ENCODE measurements around the gene IFNLR1. TPM values are rescaled to one million over a fixed set of nuclear protein-coding genes. Genes with fewer than 3 reads are reported as not detected.

IFNLR1 gene
- total and polyA plus RNA-seq, 4 donors = 0.15 to 1.9 (median 0.32) TPM

GRCh38 chr1:24130385-24130784, 56.7 kb downstream of the IFNLR1 start:
- Histone ChIP-seq H3K36me3 (ENCODE audit: control insufficient read depth in 1 of 2, insufficient read depth in 2 of 2, low read length in 1 of 2) (no peaks in the 10 kb centered on the region), H3K27ac (ENCODE audit: low read depth in 1 of 2, low read length in 2 of 2) (no peak overlapping the region), H3K4me1 (ENCODE audit: control insufficient read depth in 1 of 2, insufficient read depth in 2 of 2, low read length in 2 of 2) (peaks cover 0 to 3% of the 10 kb centered on the region in 2 donors), H3K4me3 (ENCODE audit: low read length in 2 of 2) (no peak overlapping the region), H3K27me3 (ENCODE audit: control insufficient read depth in 1 of 2, insufficient read depth in 2 of 2, low read length in 1 of 2) (no peaks in the 10 kb centered on the region), H3K9me3 (ENCODE audit: control insufficient read depth, low read length) (no peaks in the 10 kb centered on the region)
- DNase-seq (no peak), ATAC-seq (ENCODE audit: low FRiP score) (no peak)
- intact Hi-C loops (cut with DNase I) = no loop called here
- WGBS, 2 donors = 81 to 82% methylated on average over 3 of the region's 3 CpGs

- peaks cover 0 to 3% of the 10 kb centered on the region in 2 donors for H3K4me1 ChIP-seq (ENCODE audit: control insufficient read depth in 1 of 2, insufficient read depth in 2 of 2, low read length in 2 of 2)
- H3K27ac ChIP-seq (ENCODE audit: low read depth in 1 of 2, low read length in 2 of 2) = no peak overlapping the region
- no peaks in the 10 kb centered on the region for H3K9me3 ChIP-seq (ENCODE audit: control insufficient read depth, low read length)
- intact Hi-C loops (cut with DNase I) = no loop called here
- no peak overlapping the region for H3K4me3 ChIP-seq (ENCODE audit: low read length in 2 of 2)
- no peaks in the 10 kb centered on the region for H3K36me3 ChIP-seq (ENCODE audit: control insufficient read depth in 1 of 2, insufficient read depth in 2 of 2, low read length in 1 of 2)
- 79 to 89% methylated on average over 7 of the region's 7 CpGs for WGBS, 2 donors
- no peaks in the 10 kb centered on the region for H3K27me3 ChIP-seq (ENCODE audit: control insufficient read depth in 1 of 2, insufficient read depth in 2 of 2, low read length in 1 of 2)
- no peak for ATAC-seq (ENCODE audit: low FRiP score)
- DNase-seq = peak in 1 of 2 donors; percentile 35
Measured at GRCh38 chr1:24127801-24128363, 59.2 kb downstream of the IFNLR1 start.

GRCh38 chr1:24127134-24127800, 59.8 kb downstream of the IFNLR1 start:
- Histone ChIP-seq H3K36me3 (ENCODE audit: control insufficient read depth in 1 of 2, insufficient read depth in 2 of 2, low read length in 1 of 2) (no peaks in the 10 kb centered on the region), H3K4me1 (ENCODE audit: control insufficient read depth in 1 of 2, insufficient read depth in 2 of 2, low read length in 2 of 2) (peaks cover 0 to 3% of the 10 kb centered on the region in 2 donors), H3K27me3 (ENCODE audit: control insufficient read depth in 1 of 2, insufficient read depth in 2 of 2, low read length in 1 of 2) (no peaks in the 10 kb centered on the region), H3K4me3 (ENCODE audit: low read length in 2 of 2) (no peak overlapping the region), H3K27ac (ENCODE audit: low read depth in 1 of 2, low read length in 2 of 2) (no peak overlapping the region), H3K9me3 (ENCODE audit: control insufficient read depth, low read length) (no peaks in the 10 kb centered on the region)
- ATAC-seq (ENCODE audit: low FRiP score) = no peak
- peak in 1 of 2 donors; percentile 1 for DNase-seq
- intact Hi-C loops (cut with DNase I) = no loop called here
- WGBS, 2 donors = 93 to 94% methylated on average over 3 of the region's 3 CpGs

- intact Hi-C loops (cut with DNase I) = no loop called here
- ATAC-seq (ENCODE audit: low FRiP score) (no peak), DNase-seq (no peak)
- 75 to 81% methylated on average over 5 of the region's 5 CpGs for WGBS, 2 donors
- H3K4me1 ChIP-seq (ENCODE audit: control insufficient read depth in 1 of 2, insufficient read depth in 2 of 2, low read length in 2 of 2) = peaks cover 0 to 3% of the 10 kb centered on the region in 2 donors
- H3K27me3 ChIP-seq (ENCODE audit: control insufficient read depth in 1 of 2, insufficient read depth in 2 of 2, low read length in 1 of 2) = no peaks in the 10 kb centered on the region
- H3K27ac ChIP-seq (ENCODE audit: low read depth in 1 of 2, low read length in 2 of 2) = no peak overlapping the region
- no peaks in the 10 kb centered on the region for H3K36me3 ChIP-seq (ENCODE audit: control insufficient read depth in 1 of 2, insufficient read depth in 2 of 2, low read length in 1 of 2)
- no peak overlapping the region for H3K4me3 ChIP-seq (ENCODE audit: low read length in 2 of 2)
- H3K9me3 ChIP-seq (ENCODE audit: control insufficient read depth, low read length) = no peaks in the 10 kb centered on the region
Measured at GRCh38 chr1:24126672-24127023, 60.4 kb downstream of the IFNLR1 start.

GRCh38 chr1:24126018-24126671, 60.9 kb downstream of the IFNLR1 start:
- H3K27ac ChIP-seq (ENCODE audit: low read depth in 1 of 2, low read length in 2 of 2) = peak overlapping the region in 1 of 2 donors; percentile 9
- H3K4me3 ChIP-seq (ENCODE audit: low read length in 2 of 2) = no peak overlapping the region
- WGBS, 2 donors = 21 to 24% methylated on average over 6 of the region's 6 CpGs
- peak in 1 of 2 donors; percentile 75 for DNase-seq
- no peaks in the 10 kb centered on the region for H3K27me3 ChIP-seq (ENCODE audit: control insufficient read depth in 1 of 2, insufficient read depth in 2 of 2, low read length in 1 of 2)
- peaks cover 0 to 3% of the 10 kb centered on the region in 2 donors for H3K4me1 ChIP-seq (ENCODE audit: control insufficient read depth in 1 of 2, insufficient read depth in 2 of 2, low read length in 2 of 2)
- ATAC-seq (ENCODE audit: low FRiP score) = peak; percentile 45
- no peaks in the 10 kb centered on the region for H3K9me3 ChIP-seq (ENCODE audit: control insufficient read depth, low read length)
- intact Hi-C loops (cut with DNase I) = no loop called here
- no peaks in the 10 kb centered on the region for H3K36me3 ChIP-seq (ENCODE audit: control insufficient read depth in 1 of 2, insufficient read depth in 2 of 2, low read length in 1 of 2)

GRCh38 chr1:24125456-24125855, 61.6 kb downstream of the IFNLR1 start:
- H3K4me1 ChIP-seq (ENCODE audit: control insufficient read depth in 1 of 2, insufficient read depth in 2 of 2, low read length in 2 of 2) = peaks cover 0 to 3% of the 10 kb centered on the region in 2 donors
- no peaks in the 10 kb centered on the region for H3K9me3 ChIP-seq (ENCODE audit: control insufficient read depth, low read length)
- H3K27me3 ChIP-seq (ENCODE audit: control insufficient read depth in 1 of 2, insufficient read depth in 2 of 2, low read length in 1 of 2) = no peaks in the 10 kb centered on the region
- intact Hi-C loops (cut with DNase I) = no loop called here
- ATAC-seq (ENCODE audit: low FRiP score) = no peak
- WGBS, 2 donors = 82 to 84% methylated on average over 4 of the region's 4 CpGs
- no peak overlapping the region for H3K4me3 ChIP-seq (ENCODE audit: low read length in 2 of 2)
- H3K27ac ChIP-seq (ENCODE audit: low read depth in 1 of 2, low read length in 2 of 2) = no peak overlapping the region
- no peaks in the 10 kb centered on the region for H3K36me3 ChIP-seq (ENCODE audit: control insufficient read depth in 1 of 2, insufficient read depth in 2 of 2, low read length in 1 of 2)
- DNase-seq = no peak

- Histone ChIP-seq H3K4me1 (ENCODE audit: control insufficient read depth in 1 of 2, insufficient read depth in 2 of 2, low read length in 2 of 2) (peaks cover 0 to 3% of the 10 kb centered on the region in 2 donors), H3K27me3 (ENCODE audit: control insufficient read depth in 1 of 2, insufficient read depth in 2 of 2, low read length in 1 of 2) (no peaks in the 10 kb centered on the region), H3K9me3 (ENCODE audit: control insufficient read depth, low read length) (no peaks in the 10 kb centered on the region), H3K4me3 (ENCODE audit: low read length in 2 of 2) (no peak overlapping the region), H3K36me3 (ENCODE audit: control insufficient read depth in 1 of 2, insufficient read depth in 2 of 2, low read length in 1 of 2) (no peaks in the 10 kb centered on the region), H3K27ac (ENCODE audit: low read depth in 1 of 2, low read length in 2 of 2) (no peak overlapping the region)
- intact Hi-C loops (cut with DNase I) = no loop called here
- WGBS, 2 donors = 80 to 85% methylated on average over 2 of the region's 2 CpGs
- DNase-seq = no peak
- ATAC-seq (ENCODE audit: low FRiP score) = no peak
Measured at GRCh38 chr1:24124980-24125379, 62.1 kb downstream of the IFNLR1 start.

- Histone ChIP-seq H3K9me3 (ENCODE audit: control insufficient read depth, low read length) (no peaks in the 10 kb centered on the region), H3K4me1 (ENCODE audit: control insufficient read depth in 1 of 2, insufficient read depth in 2 of 2, low read length in 2 of 2) (peaks cover 0 to 3% of the 10 kb centered on the region in 2 donors), H3K27ac (ENCODE audit: low read depth in 1 of 2, low read length in 2 of 2) (no peak overlapping the region), H3K36me3 (ENCODE audit: control insufficient read depth in 1 of 2, insufficient read depth in 2 of 2, low read length in 1 of 2) (no peaks in the 10 kb centered on the region), H3K27me3 (ENCODE audit: control insufficient read depth in 1 of 2, insufficient read depth in 2 of 2, low read length in 1 of 2) (no peaks in the 10 kb centered on the region), H3K4me3 (ENCODE audit: low read length in 2 of 2) (no peak overlapping the region)
- DNase-seq (peak in 1 of 2 donors; percentile 58), ATAC-seq (ENCODE audit: low FRiP score) (no peak)
- intact Hi-C loops (cut with DNase I) = no loop called here
- WGBS, 2 donors = 92 to 95% methylated on average over 6 of the region's 6 CpGs
Measured at GRCh38 chr1:24123611-24124010, 63.5 kb downstream of the IFNLR1 start.

GRCh38 chr1:24122776-24123175, 64.3 kb downstream of the IFNLR1 start:
- 93% methylated on average over 7 of the region's 7 CpGs for WGBS, 2 donors
- no peak for ATAC-seq (ENCODE audit: low FRiP score)
- no peaks in the 10 kb centered on the region for H3K9me3 ChIP-seq (ENCODE audit: control insufficient read depth, low read length)
- intact Hi-C loops (cut with DNase I) = no loop called here
- H3K27ac ChIP-seq (ENCODE audit: low read depth in 1 of 2, low read length in 2 of 2) = no peak overlapping the region
- no peaks in the 10 kb centered on the region for H3K36me3 ChIP-seq (ENCODE audit: control insufficient read depth in 1 of 2, insufficient read depth in 2 of 2, low read length in 1 of 2)
- peaks cover 0 to 3% of the 10 kb centered on the region in 2 donors for H3K4me1 ChIP-seq (ENCODE audit: control insufficient read depth in 1 of 2, insufficient read depth in 2 of 2, low read length in 2 of 2)
- no peak overlapping the region for H3K4me3 ChIP-seq (ENCODE audit: low read length in 2 of 2)
- no peaks in the 10 kb centered on the region for H3K27me3 ChIP-seq (ENCODE audit: control insufficient read depth in 1 of 2, insufficient read depth in 2 of 2, low read length in 1 of 2)
- DNase-seq = peak; percentile 12 to 51
